Epithelial cell of proximal tubule (primary cell): Measurements from ENCODE around the gene PRPF4. TPM values are rescaled to one million over a fixed set of nuclear protein-coding genes. Genes with fewer than 3 reads are reported as not detected.
"Not testable (repeated sequence)": the region's sequence is repeated elsewhere in the genome, so short reads cannot be mapped to it uniquely, and the experiment has no call there.

Source experiments
- DNase-seq: peaks from one replicate; pipeline ENCODE4 v3.0.0-alpha.2; 2011; ENCODE audit warnings: low read depth
- H3K4me3 ChIP-seq: 2 replicates; pipeline ENCODE4 v1.5.1; 2011; ENCODE audit warnings: low read depth, mild to moderate bottlenecking, low read length
- total RNA-seq: library from RNA; depleted of rRNA; stranded (reverse); fragments of >200 nt; gene quantifications from 2 replicates; pipeline ENCODE4 v1.2.3, GENCODE V29; 2015
- TF ChIP-seq, protein P1 (sequence below): conservative IDR thresholded peaks from 2 replicates; pipeline ENCODE4 v1.5.1; 2012; ENCODE audit warnings: low read depth, mild to moderate bottlenecking, low read length

PRPF4 gene
- total RNA-seq, 1 donor from 2014 or later, result 29.1 TPM

- DNase-seq, result no peak
- no peak overlapping the region for H3K4me3 ChIP-seq
- TF ChIP-seq, protein P1, sequence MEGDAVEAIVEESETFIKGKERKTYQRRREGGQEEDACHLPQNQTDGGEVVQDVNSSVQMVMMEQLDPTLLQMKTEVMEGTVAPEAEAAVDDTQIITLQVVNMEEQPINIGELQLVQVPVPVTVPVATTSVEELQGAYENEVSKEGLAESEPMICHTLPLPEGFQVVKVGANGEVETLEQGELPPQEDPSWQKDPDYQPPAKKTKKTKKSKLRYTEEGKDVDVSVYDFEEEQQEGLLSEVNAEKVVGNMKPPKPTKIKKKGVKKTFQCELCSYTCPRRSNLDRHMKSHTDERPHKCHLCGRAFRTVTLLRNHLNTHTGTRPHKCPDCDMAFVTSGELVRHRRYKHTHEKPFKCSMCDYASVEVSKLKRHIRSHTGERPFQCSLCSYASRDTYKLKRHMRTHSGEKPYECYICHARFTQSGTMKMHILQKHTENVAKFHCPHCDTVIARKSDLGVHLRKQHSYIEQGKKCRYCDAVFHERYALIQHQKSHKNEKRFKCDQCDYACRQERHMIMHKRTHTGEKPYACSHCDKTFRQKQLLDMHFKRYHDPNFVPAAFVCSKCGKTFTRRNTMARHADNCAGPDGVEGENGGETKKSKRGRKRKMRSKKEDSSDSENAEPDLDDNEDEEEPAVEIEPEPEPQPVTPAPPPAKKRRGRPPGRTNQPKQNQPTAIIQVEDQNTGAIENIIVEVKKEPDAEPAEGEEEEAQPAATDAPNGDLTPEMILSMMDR, result no peak
Measured at GRCh38 chr9:113290052-113290607, 14.7 kb downstream of the PRPF4 start.

GRCh38 chr9:113293285-113293878 lies 17.9 kb downstream of the PRPF4 start:
- no peak for DNase-seq
- H3K4me3 ChIP-seq, result no peak overlapping the region
- TF ChIP-seq, protein P1, result no peak

DNA sequence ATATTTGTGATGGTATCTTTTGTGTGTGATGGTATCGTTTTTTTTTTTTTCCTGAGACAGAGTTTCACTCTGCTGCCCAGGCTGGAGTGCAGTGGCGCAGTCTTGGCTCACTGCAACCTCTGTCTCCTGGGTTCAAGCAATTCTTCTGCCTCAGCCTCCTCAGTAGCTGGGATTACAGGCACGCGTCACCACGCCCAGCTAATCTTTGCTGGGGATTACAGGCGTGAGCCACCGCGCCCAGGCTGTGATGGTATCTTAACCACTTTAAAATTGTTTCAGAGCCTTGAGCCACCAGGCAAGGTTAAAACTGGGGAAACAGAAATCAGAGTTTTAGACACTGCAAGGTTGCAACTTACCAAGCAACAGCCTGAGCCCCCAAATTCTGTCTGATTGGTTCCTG lies 20.8 kb downstream of the PRPF4 start:
- DNase-seq, H3K4me3 ChIP-seq: not testable (repeated sequence)

GRCh38 chr9:113296796-113297558 lies 21.5 kb downstream of the PRPF4 start:
- no peak for DNase-seq
- TF ChIP-seq, protein P1, result no peak
- no peak overlapping the region for H3K4me3 ChIP-seq

DNA sequence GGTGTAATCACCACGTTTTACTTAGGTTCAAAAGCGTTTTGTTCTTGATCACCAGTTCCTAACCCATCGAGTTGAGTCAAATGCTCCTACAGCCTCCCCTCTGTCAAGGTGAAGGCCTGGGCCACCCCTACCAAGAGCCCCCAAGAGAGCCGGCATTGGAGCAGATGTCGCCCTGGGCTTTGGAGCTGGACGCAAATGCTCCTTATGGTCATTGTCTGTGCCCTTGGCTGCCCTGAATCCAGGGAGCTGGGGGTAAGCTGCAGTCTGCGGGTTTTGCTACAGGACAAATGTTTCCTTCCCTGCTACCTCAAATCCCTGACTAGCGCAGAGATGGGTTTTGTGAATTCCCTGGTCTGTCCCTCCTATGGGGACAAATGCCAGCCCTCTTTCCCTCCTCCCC lies 22.9 kb downstream of the PRPF4 start:
- no peak for DNase-seq
- H3K4me3 ChIP-seq, result no peak overlapping the region
- TF ChIP-seq, protein P1, result no peak

DNA sequence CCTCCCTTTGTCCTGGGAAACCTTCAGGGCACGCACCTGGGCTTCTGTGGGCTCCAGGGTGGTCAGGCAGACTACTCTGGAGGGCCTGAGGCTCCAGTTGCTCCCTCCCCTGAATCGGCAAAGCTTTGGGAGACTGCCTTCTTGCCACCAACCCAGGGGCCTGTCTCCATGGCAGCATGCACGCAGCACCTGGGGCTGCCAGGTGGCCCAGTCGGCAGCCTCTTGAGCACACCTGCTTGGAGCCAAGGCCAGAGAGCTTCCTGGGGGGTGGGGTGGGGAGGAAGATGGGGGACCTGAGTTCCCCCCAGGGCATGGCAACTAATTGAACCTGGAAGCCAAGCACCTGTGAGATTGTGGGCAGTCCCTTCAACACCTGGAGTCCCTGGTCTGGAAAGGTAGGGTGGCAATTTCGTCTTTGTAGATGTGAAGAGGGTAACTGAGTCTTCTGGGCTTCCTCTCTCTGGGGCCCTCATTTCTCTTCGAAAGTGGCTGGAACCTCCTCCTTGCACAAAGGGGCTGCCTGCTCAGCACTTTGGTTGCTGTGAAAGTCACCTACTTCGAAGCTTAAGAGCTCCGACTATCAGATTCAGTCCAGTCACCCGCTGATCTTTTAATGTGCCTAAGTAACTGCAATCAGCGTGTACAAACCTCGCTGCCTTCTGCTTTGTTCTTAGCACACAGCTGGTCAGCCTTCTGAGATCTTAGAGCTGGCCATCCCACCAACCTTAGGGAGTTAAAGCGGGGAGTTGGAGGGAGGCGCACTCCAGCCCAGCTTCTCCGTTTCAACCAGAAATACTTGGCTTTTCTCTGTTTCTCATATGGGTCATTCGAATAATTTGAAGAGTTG lies 23.7 kb downstream of the PRPF4 start:
- TF ChIP-seq, protein P1, result no peak
- no peak for DNase-seq
- no peak overlapping the region for H3K4me3 ChIP-seq

DNA sequence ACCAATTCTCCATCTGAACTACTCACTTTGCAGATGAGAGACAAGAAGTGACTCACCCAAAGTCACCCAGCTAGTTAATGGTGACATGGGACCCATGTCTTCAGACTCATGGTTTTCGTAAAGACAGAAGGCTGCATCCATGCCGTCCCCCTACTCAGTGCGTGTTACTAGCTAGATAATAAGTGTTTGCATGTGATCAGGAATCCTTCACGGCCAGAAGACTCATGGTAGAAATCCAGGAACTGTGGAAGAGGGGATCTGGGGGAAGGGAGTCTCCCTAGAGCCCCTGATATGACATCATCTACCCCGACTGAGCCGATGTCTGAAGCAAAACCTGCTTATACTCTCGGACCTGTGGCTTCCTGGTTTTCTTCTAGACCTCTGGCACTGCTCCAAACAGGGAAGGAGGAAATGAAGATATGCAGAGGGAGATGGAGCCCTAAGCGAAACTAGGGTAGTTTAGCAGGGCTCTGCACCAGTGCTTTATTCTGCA lies 24.4 kb downstream of the PRPF4 start:
- no peak overlapping the region for H3K4me3 ChIP-seq
- DNase-seq, result no peak
- TF ChIP-seq, protein P1, result no peak
